ENCODE results near the gene COPS7B. TPM values are rescaled to one million over a fixed set of nuclear protein-coding genes. Genes with fewer than 3 reads are reported as not detected.

The COPS7B gene
- total RNA-seq (2021): 46.3 and 52.9 TPM in 2 replicates
- Bru-seq, nascent RNA: percentile 81 among the genes with signal in this experiment
- BruChase-seq, experiment 1, labeled RNA remaining after a 2-hour chase: percentile 86 among the genes with signal in this experiment
- percentile 80 among the genes with signal in this experiment for BruChase-seq, experiment 2, labeled RNA remaining after a 6-hour chase
- long read RNA-seq, transcript COPS7B-224 (6 exons, 2,500 nt): minor isoform, 6 of 107 reads
- long read RNA-seq, transcript COPS7B-201 (7 exons, 2,544 nt): major isoform, 70 of 107 reads
- long read RNA-seq, transcript COPS7B-207 (7 exons, 1,103 nt): minor isoform, 9 of 107 reads
- long read RNA-seq, partial matches to known transcripts: 0 of 107 reads
- long read RNA-seq, other reads (novel, unspliced or antisense): 18 of 107 reads

GRCh38 chr2:231786177-231786916 lies at the start of gene COPS7B:
TSS of gene COPS7B (plus strand) at chr2:231786445. CDS start at chr2:231788571, 2,126 bp downstream.
- H3K27ac ChIP-seq: 0 out of 2 replicates have a peak within 1 kb of the TSS, but pooled peaks have one; percentile 18
- peaks cover 5% of the 10 kb centered on the region; the same call in 1 of the 2 replicates for H3K36me3 ChIP-seq (ENCODE audit: low read depth)
- H3K4me2 ChIP-seq: peak within 1 kb of the TSS; percentile 94
- no peaks in the 10 kb centered on the region for H3K9me2 ChIP-seq (ENCODE audit: insufficient read depth)
- ChIA-PET POLR2A (ENCODE audit: unreplicated experiment) (interaction anchor here (0.5 to 0.6 kb wide), 2 partner anchors 174 to 175 kb away, joined by 3 to 7 read pairs; no protein-coding TSS in a partner anchor), CTCF (interaction anchor here (0.6 to 1.2 kb wide), 2 partner anchors 9 to 97 kb away, joined by 3 read pairs; no protein-coding TSS in a partner anchor)
- TF ChIP-seq EZH2 (IDR thresholded peaks at IDR 0.05; ENCODE audit: low read depth) (no peak), CTCF (conservative IDR thresholded peaks at IDR 0.05) (peak; percentile 71)
- H3K27me3 ChIP-seq (ENCODE audit: insufficient read depth, low read depth): no peaks in the 10 kb centered on the region
- H3K9me3 ChIP-seq (ENCODE audit: insufficient read depth, low read depth): no peaks in the 10 kb centered on the region
- H4K20me1 ChIP-seq (ENCODE audit: insufficient read depth): peaks cover 11% of the 10 kb centered on the region
- TSS peak; percentile 15 for BruUV-seq (replicated peaks)
- H3K79me2 ChIP-seq (ENCODE audit: low read depth): peaks cover 61% of the 10 kb centered on the region
- H3F3A ChIP-seq (ENCODE audit: insufficient read depth, low read depth): 0 out of 2 replicates have a peak, but pooled peaks cover 6% of the 10 kb centered on the region
- intact Hi-C loops (cut with micrococcal nuclease; ENCODE audit: unreplicated experiment): loop anchor here (2.0 to 10.0 kb wide), 2 partner anchors 110 to 272 kb away; no protein-coding TSS in a partner anchor
- peak; percentile 63 to 73 for DNase-seq
- peaks cover 18% of the 10 kb centered on the region for H3K4me1 ChIP-seq (replicated peaks; ENCODE audit: insufficient read depth)
- H3K4me3 ChIP-seq: peak within 1 kb of the TSS; percentile 97
- H2AFZ ChIP-seq: peak within 1 kb of the TSS; percentile 95

GRCh38 chr2:231737761-231738160 lies 48.5 kb upstream of the COPS7B start:
- Histone ChIP-seq H3K9me2 (ENCODE audit: insufficient read depth) (no peaks in the 10 kb centered on the region), H3K36me3 (ENCODE audit: low read depth) (no peaks in the 10 kb centered on the region), H3K79me2 (ENCODE audit: low read depth) (no peaks in the 10 kb centered on the region), H3F3A (ENCODE audit: insufficient read depth, low read depth) (no peaks in the 10 kb centered on the region), H3K4me2 (no peak overlapping the region), H4K20me1 (ENCODE audit: insufficient read depth) (no peaks in the 10 kb centered on the region), H3K27me3 (ENCODE audit: insufficient read depth, low read depth) (no peaks in the 10 kb centered on the region), H3K4me1 (replicated peaks; ENCODE audit: insufficient read depth) (no peaks in the 10 kb centered on the region), H2AFZ (no peak overlapping the region), H3K9me3 (ENCODE audit: insufficient read depth, low read depth) (no peaks in the 10 kb centered on the region), H3K27ac (no peak overlapping the region), H3K4me3 (no peak overlapping the region)
- TF ChIP-seq CTCF (conservative IDR thresholded peaks at IDR 0.05): no peak
- no TSS peak for BruUV-seq (replicated peaks)
- POLR2A ChIA-PET (ENCODE audit: unreplicated experiment): no interaction called here
- intact Hi-C loops (cut with micrococcal nuclease; ENCODE audit: unreplicated experiment): no loop called here
- CTCF ChIA-PET: no interaction called here
- DNase-seq: no peak

DNA sequence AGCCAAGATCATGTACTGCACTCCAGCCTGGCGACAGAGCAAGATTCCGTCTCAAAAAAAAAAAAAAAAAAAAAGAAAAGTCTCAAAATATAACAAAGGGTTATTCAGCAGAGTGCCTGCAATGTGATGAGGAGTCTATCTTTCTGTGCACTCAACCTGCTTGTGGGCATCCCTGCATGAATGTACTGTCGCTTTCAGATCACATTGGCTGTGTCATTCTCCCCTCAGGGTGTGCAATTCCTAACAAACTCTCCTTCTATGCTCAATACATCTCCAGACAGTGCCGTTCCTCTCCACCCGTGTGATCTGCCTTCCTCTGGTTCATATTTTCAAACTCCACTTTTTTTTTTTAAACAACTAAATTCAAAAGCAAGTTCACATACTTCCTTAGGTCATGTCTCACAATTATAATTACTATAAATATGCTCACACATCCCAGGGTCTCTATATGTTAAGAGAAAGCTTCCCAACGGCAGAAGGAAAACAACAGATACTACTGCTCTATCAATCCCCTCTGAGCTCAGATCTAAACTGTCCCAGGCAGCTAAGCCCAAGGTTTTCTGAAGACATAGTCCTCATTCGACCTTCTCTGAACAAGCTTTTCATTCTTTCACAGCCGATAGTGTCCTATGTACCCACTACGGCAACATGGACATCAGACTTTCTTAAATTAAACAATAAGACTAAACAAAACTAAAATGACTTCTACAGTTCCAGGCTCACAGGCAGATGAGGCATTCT lies 42.7 kb upstream of the COPS7B start:
- Histone ChIP-seq H3K9me3 (ENCODE audit: insufficient read depth, low read depth) (no peaks in the 10 kb centered on the region), H3K27me3 (ENCODE audit: insufficient read depth, low read depth) (no peaks in the 10 kb centered on the region), H3K27ac (no peak overlapping the region), H3K4me3 (no peak overlapping the region), H3K9me2 (ENCODE audit: insufficient read depth) (no peaks in the 10 kb centered on the region), H2AFZ (no peak overlapping the region), H4K20me1 (ENCODE audit: insufficient read depth) (no peaks in the 10 kb centered on the region), H3K4me1 (replicated peaks; ENCODE audit: insufficient read depth) (no peaks in the 10 kb centered on the region), H3K36me3 (ENCODE audit: low read depth) (no peaks in the 10 kb centered on the region), H3K4me2 (no peak overlapping the region), H3K79me2 (ENCODE audit: low read depth) (no peaks in the 10 kb centered on the region), H3F3A (ENCODE audit: insufficient read depth, low read depth) (no peaks in the 10 kb centered on the region)
- TF ChIP-seq CTCF (conservative IDR thresholded peaks at IDR 0.05) (no peak), EZH2 (IDR thresholded peaks at IDR 0.05; ENCODE audit: low read depth) (no peak)
- ChIA-PET CTCF (interaction anchor here (0.7 kb wide), 2 partner anchors 53 to 59 kb away, joined by 3 to 5 read pairs; no protein-coding TSS in a partner anchor), POLR2A (ENCODE audit: unreplicated experiment) (interaction anchor here (0.6 kb wide), 1 partner anchor 135 kb away, joined by 8 read pairs; no protein-coding TSS in a partner anchor)
- intact Hi-C loops (cut with micrococcal nuclease; ENCODE audit: unreplicated experiment): no loop called here
- BruUV-seq (replicated peaks): no TSS peak
- no peak for DNase-seq

Data from PC-9 (cell line).